HCT116 (cell line): ENCODE measurements around the gene ATAD2B.

Experiments used
- ATF3 ChIP-seq: IDR thresholded peaks from 2 replicates; pipeline ENCODE4 v1.6.1; 2012
- CBX3 ChIP-seq: IDR thresholded peaks from 2 replicates; pipeline ENCODE4 v1.6.1; 2012; ENCODE audit warnings: low read depth
- CEBPB ChIP-seq: IDR thresholded peaks from 2 replicates; pipeline ENCODE4 v1.6.1; 2012; ENCODE audit warnings: low read depth
- CTCF ChIP-seq, 3 experiments: fragments of 200-600 bp in 1 of 3; sonication (generic) in 1 of 3; IDR thresholded peaks in 2 of 3; conservative IDR thresholded peaks in 1 of 3; 2 replicates each; pipeline ENCODE4 v1.5.1; 2012 to 2017; ENCODE audit warnings: low read depth in 2 of 3, low read length in 2 of 3, antibody characterized with exemption in 1 of 3, borderline replicate concordance in 1 of 3, control low read depth in 1 of 3, mild to moderate bottlenecking in 1 of 3, mixed read lengths in 1 of 3, mixed run types in 1 of 3, moderate library complexity in 1 of 3; ENCODE audit not compliant: insufficient read depth in 1 of 3
- EZH2 ChIP-seq: fragments of 200-600 bp; sonication (generic); IDR thresholded peaks from 2 replicates; pipeline ENCODE4 v1.6.1; 2017; ENCODE audit warnings: antibody characterized with exemption, mixed run types
- EZH2phosphoT487 ChIP-seq: fragments of 200-600 bp; IDR thresholded peaks from 2 replicates; pipeline ENCODE4 v1.6.1; 2018; ENCODE audit warnings: antibody characterized with exemption, borderline replicate concordance
- POLR2A ChIP-seq: IDR thresholded peaks from 2 replicates; pipeline ENCODE4 v1.7.0; 2011; ENCODE audit warnings: borderline replicate concordance; ENCODE audit not compliant: insufficient read depth, insufficient read length; ENCODE audit errors: extremely low read depth
- POLR2AphosphoS5 ChIP-seq: IDR thresholded peaks from 2 replicates; pipeline ENCODE4 v1.6.1; 2011; ENCODE audit warnings: mild to moderate bottlenecking, low read depth, low read length, moderate library complexity
- SIN3A ChIP-seq: IDR thresholded peaks from 2 replicates; pipeline ENCODE4 v1.6.1; 2012; ENCODE audit warnings: low read depth
- ZNF274 ChIP-seq: fragments of 200-500 bp; sonication (Bioruptor generic); IDR thresholded peaks from 2 replicates; pipeline ENCODE4 v1.6.1; 2014; ENCODE audit warnings: mild to moderate bottlenecking, low read depth, low read length, inconsistent platforms
- TF ChIP-seq, protein P1 (sequence below): IDR thresholded peaks from 2 replicates; pipeline ENCODE4 v1.6.1; 2011; ENCODE audit warnings: mild to moderate bottlenecking, low read length, moderate library complexity; ENCODE audit not compliant: insufficient replicate concordance; ENCODE audit errors: extremely low read depth
- TF ChIP-seq, protein P2 (sequence below): IDR thresholded peaks from 2 replicates; pipeline ENCODE4 v1.6.1; 2012

GRCh38 chr2:23823863-23824262 is 103.1 kb downstream of the ATAD2B start:
- TF ChIP-seq CTCF (IDR thresholded peaks at IDR 0.05 in 2 of 3, conservative IDR thresholded peaks at IDR 0.05 in 1 of 3; ENCODE audit: borderline replicate concordance in 1 of 3, insufficient read depth in 1 of 3, low read depth in 2 of 3, low read length in 2 of 3): no peak
- TF ChIP-seq, protein P1, sequence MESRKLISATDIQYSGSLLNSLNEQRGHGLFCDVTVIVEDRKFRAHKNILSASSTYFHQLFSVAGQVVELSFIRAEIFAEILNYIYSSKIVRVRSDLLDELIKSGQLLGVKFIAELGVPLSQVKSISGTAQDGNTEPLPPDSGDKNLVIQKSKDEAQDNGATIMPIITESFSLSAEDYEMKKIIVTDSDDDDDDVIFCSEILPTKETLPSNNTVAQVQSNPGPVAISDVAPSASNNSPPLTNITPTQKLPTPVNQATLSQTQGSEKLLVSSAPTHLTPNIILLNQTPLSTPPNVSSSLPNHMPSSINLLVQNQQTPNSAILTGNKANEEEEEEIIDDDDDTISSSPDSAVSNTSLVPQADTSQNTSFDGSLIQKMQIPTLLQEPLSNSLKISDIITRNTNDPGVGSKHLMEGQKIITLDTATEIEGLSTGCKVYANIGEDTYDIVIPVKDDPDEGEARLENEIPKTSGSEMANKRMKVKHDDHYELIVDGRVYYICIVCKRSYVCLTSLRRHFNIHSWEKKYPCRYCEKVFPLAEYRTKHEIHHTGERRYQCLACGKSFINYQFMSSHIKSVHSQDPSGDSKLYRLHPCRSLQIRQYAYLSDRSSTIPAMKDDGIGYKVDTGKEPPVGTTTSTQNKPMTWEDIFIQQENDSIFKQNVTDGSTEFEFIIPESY: no peak
- no peak for TF ChIP-seq POLR2A
- no peak for TF ChIP-seq POLR2AphosphoS5
- no peak for TF ChIP-seq SIN3A
- TF ChIP-seq CBX3: no peak
- TF ChIP-seq ATF3: no peak
- TF ChIP-seq CEBPB: no peak
- TF ChIP-seq EZH2phosphoT487: no peak
- TF ChIP-seq, protein P2, sequence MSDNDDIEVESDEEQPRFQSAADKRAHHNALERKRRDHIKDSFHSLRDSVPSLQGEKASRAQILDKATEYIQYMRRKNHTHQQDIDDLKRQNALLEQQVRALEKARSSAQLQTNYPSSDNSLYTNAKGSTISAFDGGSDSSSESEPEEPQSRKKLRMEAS: no peak
- TF ChIP-seq ZNF274: no peak
- TF ChIP-seq EZH2: no peak
